GM19023 (cell line): ENCODE measurements around the gene ARRB1.
"Not testable (repeated sequence)": the region's sequence is repeated elsewhere in the genome, so short reads cannot be mapped to it uniquely, and the experiment has no call there.

Source experiments
- ATAC-seq: cut with Tn5 transposase; IDR thresholded peaks from one replicate; pipeline ENCODE4 v1.9.1; 2021; ENCODE audit warnings: mild to moderate bottlenecking, moderate library complexity; ENCODE audit not compliant: unreplicated experiment

ARRB1 gene

GRCh38 chr11:75277991-75278790, 73.3 kb downstream of the ARRB1 start:
- ATAC-seq = no peak

GRCh38 chr11:75277211-75277805, 74.2 kb downstream of the ARRB1 start:
- ATAC-seq = no peak

GRCh38 chr11:75276686-75277085, 74.8 kb downstream of the ARRB1 start:
- ATAC-seq = no peak

- no peak for ATAC-seq
Measured at GRCh38 chr11:75276186-75276585, 75.3 kb downstream of the ARRB1 start.

- no peak for ATAC-seq
Measured at GRCh38 chr11:75275581-75275980, 75.9 kb downstream of the ARRB1 start.

GRCh38 chr11:75274716-75275115, 76.7 kb downstream of the ARRB1 start:
- ATAC-seq = not testable (repeated sequence)

GRCh38 chr11:75273411-75274391, 77.8 kb downstream of the ARRB1 start:
- no peak for ATAC-seq

- ATAC-seq = no peak
Measured at GRCh38 chr11:75272821-75273301, 78.6 kb downstream of the ARRB1 start.

GRCh38 chr11:75272391-75272790, 79.1 kb downstream of the ARRB1 start:
- no peak for ATAC-seq

- no peak for ATAC-seq
Measured at GRCh38 chr11:75271730-75272129, 79.7 kb downstream of the ARRB1 start.

- no peak for ATAC-seq
Measured at GRCh38 chr11:75270896-75271418, 80.5 kb downstream of the ARRB1 start.

- ATAC-seq = no peak
Measured at GRCh38 chr11:75269896-75270295, 81.6 kb downstream of the ARRB1 start.

- ATAC-seq = no peak
Measured at GRCh38 chr11:75269367-75269660, 82.1 kb downstream of the ARRB1 start.

GRCh38 chr11:75268626-75269366, 82.7 kb downstream of the ARRB1 start:
- no peak for ATAC-seq

- ATAC-seq = no peak
Measured at GRCh38 chr11:75267171-75267970, 84.1 kb downstream of the ARRB1 start.

- no peak for ATAC-seq
Measured at GRCh38 chr11:75265851-75266531, 85.5 kb downstream of the ARRB1 start.

GRCh38 chr11:75264971-75265370, 86.5 kb downstream of the ARRB1 start:
- no peak for ATAC-seq

- ATAC-seq = no peak
Measured at GRCh38 chr11:75264356-75264755, 87.1 kb downstream of the ARRB1 start.

GRCh38 chr11:75263944-75264349, 87.5 kb downstream of the ARRB1 start:
- ATAC-seq = no peak
